IMR-90 (cell line): Measurements from ENCODE around the gene DPPA2. TPM values are rescaled to one million over a fixed set of nuclear protein-coding genes. Genes with fewer than 3 reads are reported as not detected.
A peak's percentile ranks its signal among the peaks of the same experiment; 100 is the strongest.

Source experiments
- ATAC-seq: fragments of 200-7000 bp; cut with Tn5 transposase; 2 replicates; pipeline ENCODE4 v1.9.1; 2020; ENCODE audit warnings: low read depth, mild to moderate bottlenecking, moderate library complexity
- BruUV-seq: library from RNA; stranded (reverse); fragments of 400-500 nt; replicated peaks from 2 replicates; lab custom pipeline; 2021; lab: Mats Ljungman, UMichigan
- CTCF ChIA-PET: fragments of 300-600 bp; formaldehyde crosslinking; extraction: SDS; loops from one replicate; lab custom pipeline; 2021; ENCODE audit warnings: antibody characterized with exemption; lab: Yijun Ruan, JAX
- POLR2A ChIA-PET: fragments of 300-600 bp; sonication (Branson Sonifier 250); formaldehyde crosslinking; loops from one replicate; lab custom pipeline; 2022; ENCODE audit warnings: antibody characterized with exemption; ENCODE audit not compliant: unreplicated experiment; lab: Charles Lee
- DNase-seq: peaks from one replicate; pipeline ENCODE4 v3.0.0; 2013
- H2AFZ ChIP-seq: replicated peaks from 2 replicates; pipeline ENCODE3; 2013; ENCODE audit warnings: low read length, mild to moderate bottlenecking; ENCODE audit not compliant: poor library complexity
- H2AK5ac ChIP-seq: 2 replicates; pipeline ENCODE4 v1.6.1; 2013; ENCODE audit warnings: low read depth, low read length, inconsistent platforms
- H2AK9ac ChIP-seq: replicated peaks from 2 replicates; pipeline ENCODE3; 2013; ENCODE audit warnings: mild to moderate bottlenecking, low read depth, low read length, moderate library complexity; ENCODE audit not compliant: poor library complexity
- H2BK120ac ChIP-seq: 2 replicates; pipeline ENCODE4 v1.6.1; 2013; ENCODE audit warnings: low read depth, low read length, inconsistent platforms
- H2BK15ac ChIP-seq: 3 replicates; pipeline ENCODE4 v1.6.1; 2013; ENCODE audit warnings: low read depth, low read length, inconsistent platforms
- H2BK20ac ChIP-seq: 2 replicates; pipeline ENCODE4 v1.6.1; 2013; ENCODE audit warnings: low read depth, mild to moderate bottlenecking, inconsistent platforms, low read length, moderate library complexity
- H2BK5ac ChIP-seq: 2 replicates; pipeline ENCODE4 v1.6.1; 2013; ENCODE audit warnings: mild to moderate bottlenecking, low read depth, low read length, inconsistent platforms; ENCODE audit not compliant: poor library complexity, severe bottlenecking
- H3K14ac ChIP-seq: replicated peaks from 2 replicates; pipeline ENCODE4 v1.6.1; 2013; ENCODE audit warnings: low read depth, low read length, inconsistent platforms
- H3K18ac ChIP-seq: 2 replicates; pipeline ENCODE4 v1.6.1; 2013; ENCODE audit warnings: low read depth, low read length, control low read depth
- H3K23ac ChIP-seq: 2 replicates; pipeline ENCODE4 v1.6.1; 2013; ENCODE audit warnings: low read depth, low read length, inconsistent platforms
- H3K27ac ChIP-seq: 2 replicates; pipeline ENCODE4 v1.5.1; 2013; ENCODE audit warnings: mild to moderate bottlenecking, control low read depth, low read length; ENCODE audit not compliant: insufficient read depth
- H3K27me3 ChIP-seq: 2 replicates; pipeline ENCODE4 v1.6.1; 2013; ENCODE audit warnings: low read length; ENCODE audit not compliant: control insufficient read depth, insufficient read depth
- H3K36me3 ChIP-seq: 2 replicates; pipeline ENCODE4 v1.6.1; 2013; ENCODE audit warnings: low read length, mixed read lengths; ENCODE audit not compliant: control insufficient read depth, insufficient read depth
- H3K4ac ChIP-seq: 2 replicates; pipeline ENCODE4 v1.6.1; 2013; ENCODE audit warnings: low read depth, low read length, inconsistent platforms
- H3K4me1 ChIP-seq: 2 replicates; pipeline ENCODE4 v1.6.1; 2013; ENCODE audit warnings: low read length, mixed read lengths; ENCODE audit not compliant: control insufficient read depth, insufficient read depth
- H3K4me2 ChIP-seq: 2 replicates; pipeline ENCODE4 v1.6.1; 2013; ENCODE audit warnings: low read depth, mild to moderate bottlenecking, control low read depth, low read length, moderate library complexity
- H3K4me3 ChIP-seq: 2 replicates; pipeline ENCODE4 v1.5.1; 2013; ENCODE audit warnings: low read depth, mild to moderate bottlenecking, control low read depth, low read length, moderate library complexity; ENCODE audit not compliant: insufficient read depth
- H3K56ac ChIP-seq: 2 replicates; pipeline ENCODE4 v1.6.1; 2013; ENCODE audit warnings: low read length, inconsistent platforms; ENCODE audit not compliant: insufficient read depth; ENCODE audit errors: extremely low read depth
- H3K79me1 ChIP-seq, 2 experiments: 2 replicates each; pipeline ENCODE4 v1.6.1; 2013; ENCODE audit warnings: low read length in 2 of 2, inconsistent platforms in 1 of 2, low read depth in 1 of 2
- H3K9ac ChIP-seq: 2 replicates; pipeline ENCODE4 v1.6.1; 2013; ENCODE audit warnings: low read depth, low read length, control low read depth
- H3K9me1 ChIP-seq: 2 replicates; pipeline ENCODE4 v1.6.1; 2013; ENCODE audit warnings: low read length, inconsistent platforms; ENCODE audit not compliant: insufficient read depth
- H3K9me3 ChIP-seq: 2 replicates; pipeline ENCODE4 v1.6.1; 2013; ENCODE audit warnings: low read length; ENCODE audit not compliant: control insufficient read depth, insufficient read depth
- H4K20me1 ChIP-seq: 2 replicates; pipeline ENCODE4 v1.6.1; 2013; ENCODE audit warnings: low read length, inconsistent platforms; ENCODE audit not compliant: insufficient read depth
- H4K5ac ChIP-seq: 2 replicates; pipeline ENCODE4 v1.6.1; 2013; ENCODE audit warnings: mild to moderate bottlenecking, low read depth, low read length, control low read depth
- H4K8ac ChIP-seq, 2 experiments: 2 replicates each; pipeline ENCODE4 v1.6.1; 2013; ENCODE audit warnings: low read depth in 2 of 2, low read length in 2 of 2, control low read depth in 1 of 2, inconsistent platforms in 1 of 2
- H4K91ac ChIP-seq: 2 replicates; pipeline ENCODE4 v1.6.1; 2013; ENCODE audit warnings: low read depth, low read length, inconsistent platforms; ENCODE audit not compliant: insufficient read depth
- CHD1 ChIP-seq: IDR thresholded peaks from 2 replicates; pipeline ENCODE4 v1.6.1; 2012; ENCODE audit warnings: low read depth, low read length, improper control_type of control experiment
- MAFK ChIP-seq: IDR thresholded peaks from 2 replicates; pipeline ENCODE4 v1.6.1; 2012; ENCODE audit warnings: low read depth, low read length, improper control_type of control experiment
- MAZ ChIP-seq: IDR thresholded peaks from 2 replicates; pipeline ENCODE4 v1.6.1; 2012; ENCODE audit warnings: low read depth, mild to moderate bottlenecking, low read length, improper control_type of control experiment, moderate library complexity, borderline replicate concordance
- MXI1 ChIP-seq: IDR thresholded peaks from 2 replicates; pipeline ENCODE4 v1.6.1; 2012; ENCODE audit warnings: low read depth, mild to moderate bottlenecking, low read length, moderate library complexity, borderline replicate concordance
- POLR2A ChIP-seq: IDR thresholded peaks from 2 replicates; pipeline ENCODE4 v1.6.1; 2012; ENCODE audit warnings: mild to moderate bottlenecking, low read depth, low read length
- RAD21 ChIP-seq: IDR thresholded peaks from 2 replicates; pipeline ENCODE4 v1.6.1; 2012; ENCODE audit warnings: low read length, improper control_type of control experiment
- RCOR1 ChIP-seq: IDR thresholded peaks from 2 replicates; pipeline ENCODE4 v1.6.1; 2012; ENCODE audit warnings: mild to moderate bottlenecking, low read length, improper control_type of control experiment; ENCODE audit not compliant: insufficient replicate concordance
- RFX5 ChIP-seq: IDR thresholded peaks from 2 replicates; pipeline ENCODE4 v1.8.0; 2012; ENCODE audit warnings: low read depth, mild to moderate bottlenecking, low read length, moderate library complexity
- SMC3 ChIP-seq: fragments of 150-350 bp; IDR thresholded peaks from 2 replicates; pipeline ENCODE4 v1.6.1; 2016; ENCODE audit warnings: low read depth, mild to moderate bottlenecking, antibody characterized with exemption, low read length, moderate library complexity
- WGBS, 2 experiments: methylation state at CpG; one replicate each; pipeline versions ENCODE4 v1.1.5 to v1.1.7; 2013; ENCODE audit warnings: missing lambda C conversion rate in 2 of 2; ENCODE audit not compliant: insufficient read length in 1 of 2; ENCODE audit errors: extremely low coverage in 2 of 2; 5-methylcytosine and 5-hydroxymethylcytosine counted together
- dilution Hi-C: fragments of 300-500 bp; cut with HindIII; formaldehyde crosslinking; loops from one replicate; pipeline ENCODE4 v1.14.3; 2018; ENCODE audit warnings: low sequenced_read_pairs; ENCODE audit not compliant: unreplicated experiment
- in situ Hi-C: fragments of 300-500 bp; cut with MboI; formaldehyde crosslinking; loops from 3 replicates; pipeline ENCODE4 v1.14.3; 2019; ENCODE audit warnings: low sequenced_read_pairs, inconsistent platforms, mixed read lengths
- intact Hi-C: fragments of 100-400 bp; cut with micrococcal nuclease; formaldehyde crosslinking; loops from 2 replicates; pipeline ENCODE4 v1.10.0; 2022
- polyA plus RNA-seq, 3 experiments: library from polyadenylated mRNA; depleted of rRNA; stranded (reverse); fragments of >200 nt; gene quantifications; 2 replicates each; pipeline ENCODE4 v1.2.3, GENCODE V29; 2012; ENCODE audit warnings: low replicate concordance in 1 of 3
- total RNA-seq: library from RNA; depleted of rRNA; stranded (reverse); fragments of >200 nt; gene quantifications from 2 replicates; pipeline ENCODE4 v1.2.3, GENCODE V29; 2012
- TF ChIP-seq, protein P1 (sequence below): conservative IDR thresholded peaks from 2 replicates; pipeline ENCODE4 v1.5.1; 2012; ENCODE audit warnings: mild to moderate bottlenecking, low read depth, low read length, improper control_type of control experiment
- TF ChIP-seq, protein P2 (sequence below): fragments of 150-350 bp; IDR thresholded peaks from 2 replicates; pipeline ENCODE4 v1.6.1; 2016; ENCODE audit warnings: low read depth, mild to moderate bottlenecking, low read length, moderate library complexity, borderline replicate concordance
- TF ChIP-seq, protein P3 (sequence below): fragments of 150-350 bp; IDR thresholded peaks from 2 replicates; pipeline ENCODE4 v1.6.1; 2017; ENCODE audit warnings: mild to moderate bottlenecking, antibody characterized with exemption, low read length, low read depth

Gene DPPA2
- total and polyA plus RNA-seq, 2 of the 4 experiments (the other 2 are of a cell fraction) = not detected

DNA sequence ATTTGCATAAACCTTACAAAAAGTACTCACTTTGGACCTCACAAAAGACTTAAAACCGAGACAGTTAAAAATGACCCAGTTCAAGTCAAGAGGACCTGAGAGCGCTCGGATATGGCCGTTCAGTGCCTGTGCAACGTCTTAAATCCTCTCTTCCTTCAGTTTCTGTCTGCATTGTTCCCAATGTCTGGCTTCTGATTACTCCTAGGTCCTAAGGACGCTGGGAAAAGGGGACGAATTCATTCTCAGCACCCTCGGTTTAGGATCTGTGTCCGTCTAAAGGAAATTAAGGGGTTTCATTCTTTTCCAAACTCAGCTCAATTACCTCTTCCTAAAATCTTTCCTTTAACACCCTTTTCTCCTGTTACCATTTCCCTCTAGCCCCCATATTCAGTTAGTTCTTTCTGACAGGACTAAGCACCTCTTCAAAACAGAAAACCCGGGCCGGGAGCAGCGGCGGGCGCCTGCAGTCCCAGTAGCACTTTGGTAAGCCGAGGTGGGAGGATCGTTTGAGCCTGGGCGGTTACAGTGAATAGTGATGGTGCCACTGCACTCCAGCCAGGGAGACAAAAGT lies 20.1 kb upstream of the DPPA2 start:
- no peaks in the 10 kb centered on the region for H3K4me1 ChIP-seq
- H3K56ac ChIP-seq = no peak overlapping the region
- no peak overlapping the region for H2AK9ac ChIP-seq
- no peak overlapping the region for H3K14ac ChIP-seq
- H3K4me2 ChIP-seq = peak overlapping the region; percentile 83
- no peak overlapping the region for H2BK120ac ChIP-seq
- no peak overlapping the region for H3K27ac ChIP-seq
- no peak overlapping the region for H3K4ac ChIP-seq
- ChIA-PET CTCF (no interaction called here), POLR2A (no interaction called here)
- intact Hi-C loops (no loop called here), in situ Hi-C loops (no loop called here), dilution Hi-C loops (no loop called here)
- H3K18ac ChIP-seq = no peak overlapping the region
- peak overlapping the region; percentile 71 for H2AFZ ChIP-seq
- no peaks in the 10 kb centered on the region for H4K20me1 ChIP-seq
- 0% methylated on average over 1 of the region's 17 CpGs; no CpG with 5 or more reads in 1 of the 2 experiments for WGBS, 2 experiments
- no peaks in the 10 kb centered on the region for H3K9me3 ChIP-seq
- no peak overlapping the region for H3K23ac ChIP-seq
- peak; percentile 92 for ATAC-seq
- H4K5ac ChIP-seq = no peak overlapping the region
- no peak overlapping the region for H4K8ac ChIP-seq
- H3K9me1 ChIP-seq = no peaks in the 10 kb centered on the region
- no peak overlapping the region for H2BK15ac ChIP-seq
- H3K36me3 ChIP-seq = no peaks in the 10 kb centered on the region
- peak; percentile 7 for DNase-seq
- H4K91ac ChIP-seq = no peak overlapping the region
- H3K27me3 ChIP-seq = no peaks in the 10 kb centered on the region
- H3K79me1 ChIP-seq = no peaks in the 10 kb centered on the region
- H2BK20ac ChIP-seq = no peak overlapping the region
- H3K4me3 ChIP-seq = peak overlapping the region; percentile 24
- no peak overlapping the region for H2AK5ac ChIP-seq
- H3K9ac ChIP-seq = no peak overlapping the region
- BruUV-seq = no TSS peak
- no peak overlapping the region for H2BK5ac ChIP-seq
- TF ChIP-seq MAFK (no peak), RFX5 (no peak), POLR2A (no peak), MAZ (no peak), RCOR1 (no peak), RAD21 (no peak), SMC3 (no peak), MXI1 (no peak), CHD1 (no peak)
- TF ChIP-seq, protein P1, sequence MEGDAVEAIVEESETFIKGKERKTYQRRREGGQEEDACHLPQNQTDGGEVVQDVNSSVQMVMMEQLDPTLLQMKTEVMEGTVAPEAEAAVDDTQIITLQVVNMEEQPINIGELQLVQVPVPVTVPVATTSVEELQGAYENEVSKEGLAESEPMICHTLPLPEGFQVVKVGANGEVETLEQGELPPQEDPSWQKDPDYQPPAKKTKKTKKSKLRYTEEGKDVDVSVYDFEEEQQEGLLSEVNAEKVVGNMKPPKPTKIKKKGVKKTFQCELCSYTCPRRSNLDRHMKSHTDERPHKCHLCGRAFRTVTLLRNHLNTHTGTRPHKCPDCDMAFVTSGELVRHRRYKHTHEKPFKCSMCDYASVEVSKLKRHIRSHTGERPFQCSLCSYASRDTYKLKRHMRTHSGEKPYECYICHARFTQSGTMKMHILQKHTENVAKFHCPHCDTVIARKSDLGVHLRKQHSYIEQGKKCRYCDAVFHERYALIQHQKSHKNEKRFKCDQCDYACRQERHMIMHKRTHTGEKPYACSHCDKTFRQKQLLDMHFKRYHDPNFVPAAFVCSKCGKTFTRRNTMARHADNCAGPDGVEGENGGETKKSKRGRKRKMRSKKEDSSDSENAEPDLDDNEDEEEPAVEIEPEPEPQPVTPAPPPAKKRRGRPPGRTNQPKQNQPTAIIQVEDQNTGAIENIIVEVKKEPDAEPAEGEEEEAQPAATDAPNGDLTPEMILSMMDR = no peak
- TF ChIP-seq, protein P2, sequence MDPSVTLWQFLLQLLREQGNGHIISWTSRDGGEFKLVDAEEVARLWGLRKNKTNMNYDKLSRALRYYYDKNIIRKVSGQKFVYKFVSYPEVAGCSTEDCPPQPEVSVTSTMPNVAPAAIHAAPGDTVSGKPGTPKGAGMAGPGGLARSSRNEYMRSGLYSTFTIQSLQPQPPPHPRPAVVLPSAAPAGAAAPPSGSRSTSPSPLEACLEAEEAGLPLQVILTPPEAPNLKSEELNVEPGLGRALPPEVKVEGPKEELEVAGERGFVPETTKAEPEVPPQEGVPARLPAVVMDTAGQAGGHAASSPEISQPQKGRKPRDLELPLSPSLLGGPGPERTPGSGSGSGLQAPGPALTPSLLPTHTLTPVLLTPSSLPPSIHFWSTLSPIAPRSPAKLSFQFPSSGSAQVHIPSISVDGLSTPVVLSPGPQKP = no peak
- TF ChIP-seq, protein P3, sequence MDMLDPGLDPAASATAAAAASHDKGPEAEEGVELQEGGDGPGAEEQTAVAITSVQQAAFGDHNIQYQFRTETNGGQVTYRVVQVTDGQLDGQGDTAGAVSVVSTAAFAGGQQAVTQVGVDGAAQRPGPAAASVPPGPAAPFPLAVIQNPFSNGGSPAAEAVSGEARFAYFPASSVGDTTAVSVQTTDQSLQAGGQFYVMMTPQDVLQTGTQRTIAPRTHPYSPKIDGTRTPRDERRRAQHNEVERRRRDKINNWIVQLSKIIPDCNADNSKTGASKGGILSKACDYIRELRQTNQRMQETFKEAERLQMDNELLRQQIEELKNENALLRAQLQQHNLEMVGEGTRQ = no peak
